ENCODE results near the gene RABEP1. TPM values are rescaled to one million over a fixed set of nuclear protein-coding genes. Genes with fewer than 3 reads are reported as not detected.
"Not testable (repeated sequence)": the region's sequence is repeated elsewhere in the genome, so short reads cannot be mapped to it uniquely, and the experiment has no call there.

The RABEP1 gene
- total RNA-seq, result 53.9 and 72.3 TPM in 2 replicates

GRCh38 chr17:5281814-5282641 lies at the start of gene RABEP1:
RABEP1 (plus strand) TSS chr17:5282284; CDS start chr17:5282487, 203 bp downstream.
- peak; percentile 96 for DNase-seq

GRCh38 chr17:5233492-5233891 lies 48.6 kb upstream of the RABEP1 start:
- not testable (repeated sequence) for DNase-seq

- no peak for DNase-seq
These were observed 47.2 kb upstream of the RABEP1 start, which contains the start of gene SCIMP for GRCh38 chr17:5234645-5235576. SCIMP (minus strand) TSS chr17:5234860; CDS start chr17:5234755, 105 bp downstream.

GRCh38 chr17:5236938-5237540 lies 45.0 kb upstream of the RABEP1 start:
- DNase-seq, result no peak

- DNase-seq, result peak; percentile 72
These were observed 44.5 kb upstream of the RABEP1 start for GRCh38 chr17:5237541-5238016.

- no peak for DNase-seq
These were observed 43.8 kb upstream of the RABEP1 start for GRCh38 chr17:5238333-5238732.

- not testable (repeated sequence) for DNase-seq
These were observed 42.3 kb upstream of the RABEP1 start for GRCh38 chr17:5239769-5240168.

GRCh38 chr17:5241861-5242671 lies 40.0 kb upstream of the RABEP1 start:
- no peak for DNase-seq

GRCh38 chr17:5247621-5248020 lies 34.5 kb upstream of the RABEP1 start:
- no peak for DNase-seq

GRCh38 chr17:5248821-5249479 lies 33.1 kb upstream of the RABEP1 start:
- DNase-seq, result no peak

- DNase-seq, result peak; percentile 84
These were observed 32.5 kb upstream of the RABEP1 start for GRCh38 chr17:5249615-5250014.

- DNase-seq, result no peak
These were observed 27.7 kb upstream of the RABEP1 start for GRCh38 chr17:5254414-5254813.

- no peak for DNase-seq
These were observed 27.1 kb upstream of the RABEP1 start for GRCh38 chr17:5254903-5255521.

- DNase-seq, result no peak
These were observed 25.0 kb upstream of the RABEP1 start for GRCh38 chr17:5257124-5257523.

GRCh38 chr17:5260542-5260941 lies 21.5 kb upstream of the RABEP1 start:
- DNase-seq, result no peak

GRCh38 chr17:5262416-5262991 lies 19.6 kb upstream of the RABEP1 start:
- no peak for DNase-seq

GRCh38 chr17:5263441-5263840 lies 18.6 kb upstream of the RABEP1 start:
- no peak for DNase-seq

GRCh38 chr17:5264893-5265292 lies 17.2 kb upstream of the RABEP1 start:
- DNase-seq, result no peak

GRCh38 chr17:5269241-5269960 lies 12.7 kb upstream of the RABEP1 start:
- no peak for DNase-seq

GRCh38 chr17:5272322-5272721 lies 9.8 kb upstream of the RABEP1 start:
- DNase-seq, result no peak
